PC-9 (cell line): Measurements from ENCODE around the gene ALKBH5. TPM values are rescaled to one million over a fixed set of nuclear protein-coding genes. Genes with fewer than 3 reads are reported as not detected.
"Not testable (repeated sequence)": the region's sequence is repeated elsewhere in the genome, so short reads cannot be mapped to it uniquely, and the experiment has no call there.

ENCODE experiments used
- BruUV-seq: library from RNA; stranded (reverse); fragments of 400-500 nt; replicated peaks from 2 replicates; lab custom pipeline; 2021; lab: Mats Ljungman, UMichigan
- CTCF ChIA-PET: fragments of 300-600 bp; sonication (Branson Sonifier 250); formaldehyde crosslinking; loops from one replicate; lab custom pipeline; 2022; ENCODE audit warnings: antibody characterized with exemption; lab: Charles Lee
- POLR2A ChIA-PET: fragments of 300-600 bp; sonication (Branson Sonifier 250); formaldehyde crosslinking; loops from one replicate; lab custom pipeline; 2022; ENCODE audit warnings: antibody characterized with exemption; ENCODE audit not compliant: unreplicated experiment; lab: Charles Lee
- DNase-seq, 2 experiments: peaks; one replicate each; pipeline versions ENCODE4 v3.0.0 to v3.0.0-alpha.2; 2015 to 2022; ENCODE audit warnings: mixed read lengths in 1 of 2
- H2AFZ ChIP-seq: fragments of 200-600 bp; sonication (generic); 2 replicates; pipeline ENCODE4 v1.8.1; 2017; ENCODE audit warnings: antibody characterized with exemption
- H3F3A ChIP-seq: fragments of 200-600 bp; sonication (generic); 2 replicates; pipeline ENCODE4 v1.8.1; 2017; ENCODE audit warnings: antibody characterized with exemption, mild to moderate bottlenecking, low read depth; ENCODE audit not compliant: insufficient read depth
- H3K27ac ChIP-seq: fragments of 200-600 bp; sonication (generic); 2 replicates; pipeline ENCODE4 v1.6.1; 2016; ENCODE audit warnings: mixed run types
- H3K27me3 ChIP-seq: fragments of 200-600 bp; sonication (generic); 2 replicates; pipeline ENCODE4 v1.6.1; 2016; ENCODE audit warnings: low read depth, mixed run types; ENCODE audit not compliant: insufficient read depth
- H3K36me3 ChIP-seq: fragments of 200-600 bp; sonication (generic); 2 replicates; pipeline ENCODE4 v1.6.1; 2016; ENCODE audit warnings: low read depth, mixed run types
- H3K4me1 ChIP-seq: fragments of 200-600 bp; sonication (generic); replicated peaks from 2 replicates; pipeline ENCODE4 v1.6.1; 2016; ENCODE audit warnings: mixed run types; ENCODE audit not compliant: insufficient read depth
- H3K4me2 ChIP-seq: fragments of 200-600 bp; sonication (generic); 2 replicates; pipeline ENCODE4 v1.6.1; 2017; ENCODE audit warnings: mixed run types
- H3K4me3 ChIP-seq: fragments of 200-600 bp; sonication (generic); 2 replicates; pipeline ENCODE4 v1.6.1; 2016; ENCODE audit warnings: mixed run types
- H3K79me2 ChIP-seq: fragments of 200-600 bp; sonication (generic); 2 replicates; pipeline ENCODE4 v1.6.1; 2017; ENCODE audit warnings: low read depth, mixed run types
- H3K9me2 ChIP-seq: fragments of 200-600 bp; sonication (generic); 2 replicates; pipeline ENCODE4 v1.8.1; 2017; ENCODE audit warnings: mild to moderate bottlenecking; ENCODE audit not compliant: insufficient read depth
- H3K9me3 ChIP-seq: fragments of 200-600 bp; sonication (generic); 2 replicates; pipeline ENCODE4 v1.8.1; 2016; ENCODE audit warnings: low read depth; ENCODE audit not compliant: insufficient read depth
- H4K20me1 ChIP-seq: fragments of 200-600 bp; sonication (generic); 2 replicates; pipeline ENCODE4 v1.8.1; 2017; ENCODE audit not compliant: insufficient read depth
- CTCF ChIP-seq: fragments of 200-600 bp; sonication (generic); conservative IDR thresholded peaks from 2 replicates; pipeline ENCODE4 v1.6.1; 2017; ENCODE audit warnings: mixed run types, antibody characterized with exemption, mild to moderate bottlenecking, moderate library complexity
- EZH2 ChIP-seq: fragments of 200-600 bp; sonication (generic); IDR thresholded peaks from 2 replicates; pipeline ENCODE4 v1.8.0; 2017; ENCODE audit warnings: antibody characterized with exemption, low read depth
- intact Hi-C: fragments of 100-400 bp; cut with micrococcal nuclease; formaldehyde crosslinking; loops from one replicate; pipeline ENCODE4 v1.10.0; 2022; ENCODE audit not compliant: unreplicated experiment
- total RNA-seq: library from RNA; stranded (reverse); gene quantifications from 2 replicates; pipeline ENCODE4 v1.2.3, GENCODE V29; 2021

The ALKBH5 gene
- total RNA-seq, 1 experiment from 2014 or later: 117 TPM

- ChIA-PET POLR2A (no interaction called here), CTCF (interaction anchor here (0.7 kb wide), 1 partner anchor 14 kb away, joined by 6 read pairs; no protein-coding TSS in a partner anchor)
- intact Hi-C loops: no loop called here
- Histone ChIP-seq H3F3A (peaks cover 24% of the 10 kb centered on the region), H3K79me2 (peaks cover 20% of the 10 kb centered on the region; the same call in 1 of the 2 replicates), H3K36me3 (peaks cover 16% of the 10 kb centered on the region), H2AFZ (no peak overlapping the region), H3K4me2 (no peak overlapping the region), H3K4me1 (peaks cover 16% of the 10 kb centered on the region), H3K4me3 (no peak overlapping the region), H4K20me1 (peaks cover 41% of the 10 kb centered on the region), H3K27me3 (no peaks in the 10 kb centered on the region), H3K27ac (no peak overlapping the region), H3K9me3 (no peaks in the 10 kb centered on the region), H3K9me2 (no peaks in the 10 kb centered on the region)
- no peak for DNase-seq
- BruUV-seq: no TSS peak
- TF ChIP-seq CTCF (no peak), EZH2 (no peak)
Measured at GRCh38 chr17:18206962-18207361, 23.3 kb downstream of the ALKBH5 start.

DNA sequence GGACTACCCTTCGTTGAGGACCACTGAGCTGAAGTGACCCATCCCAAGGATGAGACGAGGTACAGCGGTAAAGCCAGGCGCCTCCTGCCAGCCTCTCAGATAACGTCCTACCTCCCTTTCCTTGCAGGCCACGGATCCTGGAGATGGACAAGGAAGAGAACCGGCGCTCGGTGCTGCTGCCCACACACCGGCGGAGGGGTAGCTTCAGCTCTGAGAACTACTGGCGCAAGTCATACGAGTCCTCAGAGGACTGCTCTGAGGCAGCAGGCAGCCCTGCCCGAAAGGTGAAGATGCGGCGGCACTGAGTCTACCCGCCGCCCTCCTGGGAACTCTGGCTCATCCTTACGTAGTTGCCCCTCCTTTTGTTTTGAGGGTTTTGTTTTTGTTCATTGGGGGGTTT is 24.5 kb downstream of the ALKBH5 start:
- Histone ChIP-seq H4K20me1 (peaks cover 30% of the 10 kb centered on the region), H3K9me3 (no peaks in the 10 kb centered on the region), H3K4me3 (no peak overlapping the region), H3K36me3 (peaks cover 16% of the 10 kb centered on the region), H2AFZ (no peak overlapping the region), H3K9me2 (no peaks in the 10 kb centered on the region), H3K79me2 (peaks cover 20% of the 10 kb centered on the region; the same call in 1 of the 2 replicates), H3F3A (peaks cover 13% of the 10 kb centered on the region), H3K4me1 (peaks cover 6% of the 10 kb centered on the region), H3K27me3 (no peaks in the 10 kb centered on the region), H3K27ac (no peak overlapping the region), H3K4me2 (no peak overlapping the region)
- POLR2A ChIA-PET: no interaction called here
- TF ChIP-seq CTCF: no peak
- no peak for TF ChIP-seq EZH2
- CTCF ChIA-PET: no interaction called here
- intact Hi-C loops: no loop called here
- no TSS peak for BruUV-seq
- DNase-seq: no peak

DNA sequence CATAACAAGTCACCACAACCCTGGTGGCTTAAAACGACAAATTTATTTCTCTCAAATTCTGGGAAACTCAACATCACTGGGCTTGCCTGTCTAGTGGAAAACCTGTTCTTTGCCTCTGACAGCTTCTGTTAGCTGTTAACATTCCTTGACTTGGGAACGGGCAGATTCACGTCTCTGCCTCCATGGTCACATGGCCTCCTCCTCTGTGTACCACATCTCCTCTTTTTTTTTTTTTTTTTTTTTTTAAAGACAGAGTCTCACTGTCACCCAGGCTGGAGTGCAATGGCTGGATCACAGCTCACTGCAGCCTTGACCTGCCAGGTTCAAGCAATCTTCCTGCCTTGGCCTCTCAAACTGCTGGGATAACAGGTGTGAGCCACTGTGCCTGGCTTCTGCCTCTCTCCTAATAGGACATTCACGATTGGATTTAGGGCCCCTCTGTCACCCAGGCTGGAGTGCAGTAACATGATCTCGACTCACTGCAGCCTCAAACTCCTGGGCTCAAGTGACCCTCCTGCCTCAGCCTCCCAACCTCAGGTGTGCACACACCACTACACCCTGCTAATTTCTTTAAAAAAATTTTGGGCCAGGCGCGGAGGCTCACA is 30.1 kb downstream of the ALKBH5 start:
- Histone ChIP-seq H2AFZ (no peak overlapping the region), H3K4me2 (no peak overlapping the region), H3K36me3 (no peaks in the 10 kb centered on the region), H3K4me1 (peaks cover 2% of the 10 kb centered on the region; the same call in 1 of the 2 replicates), H3K79me2 (no peaks in the 10 kb centered on the region), H3K9me2 (no peaks in the 10 kb centered on the region), H4K20me1 (no peaks in the 10 kb centered on the region; the same call in 1 of the 2 replicates), H3K4me3 (no peak overlapping the region), H3K27me3 (no peaks in the 10 kb centered on the region), H3K9me3 (no peaks in the 10 kb centered on the region), H3K27ac (no peak overlapping the region), H3F3A (peaks cover 16% of the 10 kb centered on the region)
- TF ChIP-seq CTCF (no peak), EZH2 (no peak)
- DNase-seq: no peak
- POLR2A ChIA-PET: no interaction called here
- BruUV-seq: no TSS peak
- CTCF ChIA-PET: interaction anchor here (0.6 kb wide), 3 partner anchors 12 to 75 kb away, joined by 3 to 18 read pairs (median 4); no protein-coding TSS in a partner anchor
- intact Hi-C loops: no loop called here

GRCh38 chr17:18216906-18217305 is 33.3 kb downstream of the ALKBH5 start:
- POLR2A ChIA-PET, BruUV-seq, H3K4me3 ChIP-seq: not testable (repeated sequence)

More at GRCh38 chr17:18216906-18217305, 33.3 kb downstream of the ALKBH5 start:
- H3K36me3 ChIP-seq, H3K27ac ChIP-seq, H3K9me2 ChIP-seq, H2AFZ ChIP-seq, H4K20me1 ChIP-seq, H3K79me2 ChIP-seq, CTCF ChIA-PET, H3K4me2 ChIP-seq, H3K9me3 ChIP-seq, H3K27me3 ChIP-seq, DNase-seq, intact Hi-C loops: not testable (repeated sequence)
- H3F3A ChIP-seq: peaks cover 19% of the 10 kb centered on the region
- peaks cover 22% of the 10 kb centered on the region for H3K4me1 ChIP-seq
